Breast epithelium (tissue), 3 donors: Measurements from ENCODE around the gene DDX24.

Experiments
- POLR2AphosphoS5 ChIP-seq, 3 donors: sonication (generic); formaldehyde crosslinking; IDR thresholded peaks; one replicate each; pipeline ENCODE4 v1.6.1; 2017; ENCODE audit warnings: antibody characterized with exemption in 3 of 3
- TF ChIP-seq, protein P1 (sequence below), 3 donors: fragments of 450-650 bp; IDR thresholded peaks; one replicate each; pipeline ENCODE4 v1.5.1; 2016 to 2017; ENCODE audit warnings: antibody characterized with exemption in 3 of 3, mild to moderate bottlenecking in 3 of 3, moderate library complexity in 3 of 3

- TF ChIP-seq, protein P1, sequence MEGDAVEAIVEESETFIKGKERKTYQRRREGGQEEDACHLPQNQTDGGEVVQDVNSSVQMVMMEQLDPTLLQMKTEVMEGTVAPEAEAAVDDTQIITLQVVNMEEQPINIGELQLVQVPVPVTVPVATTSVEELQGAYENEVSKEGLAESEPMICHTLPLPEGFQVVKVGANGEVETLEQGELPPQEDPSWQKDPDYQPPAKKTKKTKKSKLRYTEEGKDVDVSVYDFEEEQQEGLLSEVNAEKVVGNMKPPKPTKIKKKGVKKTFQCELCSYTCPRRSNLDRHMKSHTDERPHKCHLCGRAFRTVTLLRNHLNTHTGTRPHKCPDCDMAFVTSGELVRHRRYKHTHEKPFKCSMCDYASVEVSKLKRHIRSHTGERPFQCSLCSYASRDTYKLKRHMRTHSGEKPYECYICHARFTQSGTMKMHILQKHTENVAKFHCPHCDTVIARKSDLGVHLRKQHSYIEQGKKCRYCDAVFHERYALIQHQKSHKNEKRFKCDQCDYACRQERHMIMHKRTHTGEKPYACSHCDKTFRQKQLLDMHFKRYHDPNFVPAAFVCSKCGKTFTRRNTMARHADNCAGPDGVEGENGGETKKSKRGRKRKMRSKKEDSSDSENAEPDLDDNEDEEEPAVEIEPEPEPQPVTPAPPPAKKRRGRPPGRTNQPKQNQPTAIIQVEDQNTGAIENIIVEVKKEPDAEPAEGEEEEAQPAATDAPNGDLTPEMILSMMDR (IDR thresholded peaks at IDR 0.05): no peak
- no peak for TF ChIP-seq POLR2AphosphoS5 (IDR thresholded peaks at IDR 0.05)
Observed at GRCh38 chr14:94009767-94010166, 71.2 kb downstream of the DDX24 start.
